ENCODE data around the gene VASH1.

GRCh38 chr14:76776428-76777251 is 15.4 kb downstream of the VASH1 start:
- TF ChIP-seq CTCF (IDR thresholded peaks at IDR 0.05) (no peak), EZH2phosphoT487 (IDR thresholded peaks at IDR 0.05) (no peak), EZH2 (IDR thresholded peaks at IDR 0.05) (no peak)
